Vagina (tissue), 2 donors: ENCODE data around the gene SCAANT1. TPM values are rescaled to one million over a fixed set of nuclear protein-coding genes. Genes with fewer than 3 reads are reported as not detected.

Experiments used
- DNase-seq, 2 donors: peaks; one replicate each; pipeline ENCODE4 v3.0.0-alpha.2; 2017; ENCODE audit errors: extremely low spot score in 2 of 2
- H3K27ac ChIP-seq: fragments of 200-600 bp; sonication (generic); one replicate; pipeline ENCODE4 v1.5.1; 2019
- H3K27me3 ChIP-seq: fragments of 200-600 bp; sonication (generic); one replicate; pipeline ENCODE4 v1.5.1; 2019
- H3K36me3 ChIP-seq, 2 donors: fragments of 200-600 bp; sonication (generic); one replicate each; pipeline ENCODE4 v1.5.1; 2017 to 2019
- H3K4me1 ChIP-seq: fragments of 200-600 bp; sonication (generic); one replicate; pipeline ENCODE4 v1.5.1; 2019
- H3K4me3 ChIP-seq, 2 donors: fragments of 200-600 bp; sonication (generic); 1 replicate in 1 of 2; 2 replicates in 1 of 2; pipeline ENCODE4 v1.5.1; 2016 to 2019
- H3K9me3 ChIP-seq: fragments of 200-600 bp; sonication (generic); one replicate; pipeline ENCODE4 v1.5.1; 2019
- CTCF ChIP-seq, 3 experiments: fragments of 450-650 bp in 2 of 3; fragments of 200-600 bp in 1 of 3; sonication (generic) in 1 of 3; IDR thresholded peaks; one replicate each; pipeline ENCODE4 v1.5.1; 2017 to 2019; ENCODE audit warnings: antibody characterized with exemption in 3 of 3, mild to moderate bottlenecking in 2 of 3, moderate library complexity in 2 of 3
- POLR2A ChIP-seq, 2 donors: fragments of 450-650 bp; IDR thresholded peaks; one replicate each; pipeline ENCODE4 v1.6.1; 2017; ENCODE audit warnings: antibody characterized with exemption in 2 of 2, mild to moderate bottlenecking in 2 of 2, moderate library complexity in 2 of 2
- POLR2AphosphoS5 ChIP-seq, 2 donors: sonication (generic); formaldehyde crosslinking; IDR thresholded peaks; one replicate each; pipeline ENCODE4 v1.9.0; 2017; ENCODE audit warnings: antibody characterized with exemption in 2 of 2, mild to moderate bottlenecking in 2 of 2, low read depth in 1 of 2; ENCODE audit not compliant: insufficient read depth in 1 of 2
- intact Hi-C: fragments of 100-400 bp; cut with DNase I; formaldehyde crosslinking; loops from one replicate; pipeline ENCODE4 v1.15.1; 2023
- total RNA-seq: library from RNA; depleted of rRNA; stranded (reverse); fragments of >200 nt; gene quantifications from one replicate; pipeline ENCODE4 v1.2.3, GENCODE V29; 2016

Gene SCAANT1
- total RNA-seq, 1 donor from 2014 or later = not detected

DNA sequence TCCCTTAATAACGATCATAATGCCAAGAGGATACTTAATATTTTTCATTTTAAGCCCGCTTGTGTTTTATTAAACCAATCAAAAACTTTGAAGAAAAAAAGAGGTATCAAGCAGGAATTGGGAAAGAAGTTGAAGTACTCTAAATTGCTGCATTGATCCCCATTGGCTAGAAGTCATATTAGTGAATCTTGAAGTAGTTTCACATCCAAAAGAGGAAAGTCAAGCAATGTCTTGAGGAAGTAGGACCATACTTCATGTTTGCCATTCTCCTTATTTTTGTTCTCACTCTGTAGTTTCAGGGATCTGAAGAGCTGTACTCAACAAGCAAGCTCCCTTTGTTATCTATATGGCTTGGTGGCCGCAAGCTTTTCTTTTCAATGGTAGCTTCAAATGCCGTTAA, 2.2 kb downstream of the SCAANT1 start:
- intact Hi-C loops = loop anchor here (10.0 kb wide), 1 partner anchor 75 kb away; no protein-coding TSS in a partner anchor
- no peak for DNase-seq
- Histone ChIP-seq H3K36me3 (no peaks in the 10 kb centered on the region), H3K4me3 (no peak overlapping the region), H3K27ac (no peak overlapping the region), H3K4me1 (peaks cover 26% of the 10 kb centered on the region), H3K9me3 (no peaks in the 10 kb centered on the region), H3K27me3 (no peaks in the 10 kb centered on the region)
- TF ChIP-seq CTCF (IDR thresholded peaks at IDR 0.05) (no peak), POLR2AphosphoS5 (IDR thresholded peaks at IDR 0.05; ENCODE audit: insufficient read depth in 1 of 2, low read depth in 1 of 2) (no peak), POLR2A (IDR thresholded peaks at IDR 0.05) (no peak)

GRCh38 chr3:63909431-63909830, 2.8 kb downstream of the SCAANT1 start:
- Histone ChIP-seq H3K9me3 (no peaks in the 10 kb centered on the region), H3K4me3 (no peak overlapping the region), H3K36me3 (no peaks in the 10 kb centered on the region), H3K27me3 (no peaks in the 10 kb centered on the region), H3K27ac (no peak overlapping the region), H3K4me1 (peaks cover 22% of the 10 kb centered on the region)
- TF ChIP-seq POLR2AphosphoS5 (IDR thresholded peaks at IDR 0.05; ENCODE audit: insufficient read depth in 1 of 2, low read depth in 1 of 2) (no peak), POLR2A (IDR thresholded peaks at IDR 0.05) (no peak), CTCF (IDR thresholded peaks at IDR 0.05) (no peak)
- DNase-seq = no peak
- intact Hi-C loops = no loop called here

- Histone ChIP-seq H3K4me1 (peaks cover 15% of the 10 kb centered on the region), H3K27ac (no peak overlapping the region), H3K36me3 (no peaks in the 10 kb centered on the region), H3K9me3 (no peaks in the 10 kb centered on the region), H3K27me3 (no peaks in the 10 kb centered on the region), H3K4me3 (no peak overlapping the region)
- DNase-seq = no peak
- intact Hi-C loops = no loop called here
- TF ChIP-seq POLR2AphosphoS5 (IDR thresholded peaks at IDR 0.05; ENCODE audit: insufficient read depth in 1 of 2, low read depth in 1 of 2) (no peak), POLR2A (IDR thresholded peaks at IDR 0.05) (no peak), CTCF (IDR thresholded peaks at IDR 0.05) (no peak)
These were observed 3.4 kb downstream of the SCAANT1 start for GRCh38 chr3:63908776-63909175.

GRCh38 chr3:63908081-63908736, 4.0 kb downstream of the SCAANT1 start:
- no peaks in the 10 kb centered on the region for H3K27me3 ChIP-seq
- H3K4me3 ChIP-seq = no peak overlapping the region
- H3K27ac ChIP-seq = no peak overlapping the region
- no peaks in the 10 kb centered on the region for H3K36me3 ChIP-seq
- intact Hi-C loops = no loop called here
- H3K4me1 ChIP-seq = peaks cover 10% of the 10 kb centered on the region
- TF ChIP-seq CTCF (IDR thresholded peaks at IDR 0.05) (no peak), POLR2AphosphoS5 (IDR thresholded peaks at IDR 0.05; ENCODE audit: insufficient read depth in 1 of 2, low read depth in 1 of 2) (no peak)
- DNase-seq = no peak
- H3K9me3 ChIP-seq = no peaks in the 10 kb centered on the region

DNA sequence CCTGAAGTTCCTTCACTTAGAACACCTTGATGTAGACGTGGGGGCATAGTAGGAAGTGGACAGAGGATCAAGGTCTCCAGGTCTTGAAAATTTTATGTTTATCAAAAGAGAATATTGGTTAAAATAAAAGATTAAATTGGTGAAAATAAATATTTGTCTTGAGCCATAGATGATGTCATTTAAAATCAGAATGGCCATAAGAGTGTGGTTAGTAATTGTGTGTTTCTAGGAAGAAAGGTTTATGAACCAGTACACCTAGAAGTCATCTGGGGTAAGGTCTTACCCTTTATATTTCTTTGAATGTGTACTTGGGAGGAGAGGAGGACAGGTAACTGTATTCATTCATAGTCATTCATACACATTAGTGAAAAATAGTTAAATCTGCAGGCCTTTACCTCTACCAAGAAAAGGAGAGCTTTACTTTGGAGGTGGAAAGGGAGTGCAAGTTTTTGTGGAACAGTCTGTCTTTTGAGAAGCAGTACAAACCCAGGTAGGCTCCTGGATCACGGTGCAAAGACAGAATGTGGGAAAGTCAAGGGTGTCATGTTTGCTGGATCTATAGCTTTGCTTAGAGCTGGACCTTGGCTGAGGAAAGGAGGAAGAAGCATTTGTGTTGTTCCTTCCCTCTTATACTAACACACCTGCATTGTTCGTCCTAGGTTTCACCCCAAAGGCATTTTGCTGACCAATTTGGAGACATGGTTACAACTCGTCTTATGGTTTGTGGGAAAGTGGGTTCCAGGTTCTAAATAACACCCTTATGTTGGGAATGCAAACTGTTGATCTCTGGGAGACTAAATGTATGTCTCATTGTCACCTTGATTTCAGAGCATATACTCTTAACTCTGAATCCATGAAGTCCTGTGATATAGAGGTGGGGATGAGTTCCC, 6.2 kb downstream of the SCAANT1 start:
- no peaks in the 10 kb centered on the region for H3K4me1 ChIP-seq
- no peak for DNase-seq
- intact Hi-C loops = no loop called here
- H3K9me3 ChIP-seq = no peaks in the 10 kb centered on the region
- TF ChIP-seq POLR2AphosphoS5 (IDR thresholded peaks at IDR 0.05; ENCODE audit: insufficient read depth in 1 of 2, low read depth in 1 of 2) = no peak
- TF ChIP-seq POLR2A (IDR thresholded peaks at IDR 0.05) = no peak
- no peak for TF ChIP-seq CTCF (IDR thresholded peaks at IDR 0.05)
- no peak overlapping the region for H3K4me3 ChIP-seq
- H3K27ac ChIP-seq = no peak overlapping the region
- no peaks in the 10 kb centered on the region for H3K27me3 ChIP-seq
- H3K36me3 ChIP-seq = no peaks in the 10 kb centered on the region
